ENCODE results near the gene SPNS2.

DNA sequence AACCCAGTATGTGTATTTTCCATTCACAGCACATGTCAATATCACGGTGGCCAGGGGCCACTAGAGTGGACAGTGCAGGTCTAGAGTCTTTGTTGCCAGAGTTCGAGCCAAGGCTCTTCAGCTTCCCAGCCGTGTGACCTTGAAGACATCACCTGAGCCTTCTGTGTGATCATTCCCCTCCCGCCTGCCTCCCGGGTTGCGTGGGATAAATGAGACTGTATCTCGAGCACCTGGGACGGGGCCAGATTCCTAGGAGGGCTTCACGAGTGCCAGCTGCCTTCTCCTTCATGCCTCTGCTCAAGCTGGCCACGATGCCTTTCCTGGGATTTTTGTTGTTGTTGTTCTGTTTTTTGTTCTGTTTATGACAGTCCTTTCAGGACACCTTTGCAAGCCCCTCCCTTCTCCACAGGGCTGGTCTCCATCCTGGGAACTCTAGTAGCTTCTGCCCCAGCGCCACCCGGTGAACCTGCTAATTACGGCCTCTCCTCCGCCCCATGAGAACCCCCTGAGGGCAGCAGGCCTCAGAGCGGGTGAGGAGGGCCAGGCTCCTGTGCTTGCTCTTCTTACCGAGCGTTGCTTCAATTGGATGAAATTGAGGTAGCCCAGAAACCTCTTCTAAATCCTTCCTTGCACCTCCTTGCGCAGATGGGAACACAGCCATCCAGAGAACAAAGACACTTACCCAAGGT is 3.9 kb downstream of the SPNS2 start:
- no peak for TF ChIP-seq CTCF (IDR thresholded peaks at IDR 0.05)
- no peak for TF ChIP-seq SIN3A (IDR thresholded peaks at IDR 0.05; ENCODE audit: borderline replicate concordance, insufficient read depth, low read depth, low read length)
- TF ChIP-seq POLR2AphosphoS5 (IDR thresholded peaks at IDR 0.05; ENCODE audit: low read depth, low read length) = no peak
- TF ChIP-seq, protein P1, sequence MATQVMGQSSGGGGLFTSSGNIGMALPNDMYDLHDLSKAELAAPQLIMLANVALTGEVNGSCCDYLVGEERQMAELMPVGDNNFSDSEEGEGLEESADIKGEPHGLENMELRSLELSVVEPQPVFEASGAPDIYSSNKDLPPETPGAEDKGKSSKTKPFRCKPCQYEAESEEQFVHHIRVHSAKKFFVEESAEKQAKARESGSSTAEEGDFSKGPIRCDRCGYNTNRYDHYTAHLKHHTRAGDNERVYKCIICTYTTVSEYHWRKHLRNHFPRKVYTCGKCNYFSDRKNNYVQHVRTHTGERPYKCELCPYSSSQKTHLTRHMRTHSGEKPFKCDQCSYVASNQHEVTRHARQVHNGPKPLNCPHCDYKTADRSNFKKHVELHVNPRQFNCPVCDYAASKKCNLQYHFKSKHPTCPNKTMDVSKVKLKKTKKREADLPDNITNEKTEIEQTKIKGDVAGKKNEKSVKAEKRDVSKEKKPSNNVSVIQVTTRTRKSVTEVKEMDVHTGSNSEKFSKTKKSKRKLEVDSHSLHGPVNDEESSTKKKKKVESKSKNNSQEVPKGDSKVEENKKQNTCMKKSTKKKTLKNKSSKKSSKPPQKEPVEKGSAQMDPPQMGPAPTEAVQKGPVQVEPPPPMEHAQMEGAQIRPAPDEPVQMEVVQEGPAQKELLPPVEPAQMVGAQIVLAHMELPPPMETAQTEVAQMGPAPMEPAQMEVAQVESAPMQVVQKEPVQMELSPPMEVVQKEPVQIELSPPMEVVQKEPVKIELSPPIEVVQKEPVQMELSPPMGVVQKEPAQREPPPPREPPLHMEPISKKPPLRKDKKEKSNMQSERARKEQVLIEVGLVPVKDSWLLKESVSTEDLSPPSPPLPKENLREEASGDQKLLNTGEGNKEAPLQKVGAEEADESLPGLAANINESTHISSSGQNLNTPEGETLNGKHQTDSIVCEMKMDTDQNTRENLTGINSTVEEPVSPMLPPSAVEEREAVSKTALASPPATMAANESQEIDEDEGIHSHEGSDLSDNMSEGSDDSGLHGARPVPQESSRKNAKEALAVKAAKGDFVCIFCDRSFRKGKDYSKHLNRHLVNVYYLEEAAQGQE (IDR thresholded peaks at IDR 0.05; ENCODE audit: insufficient read depth in 1 of 2, low read depth in 2 of 2, low read length in 1 of 2) = no peak
- TF ChIP-seq TCF7L2 (IDR thresholded peaks at IDR 0.05; ENCODE audit: low read depth, low read length) = no peak

Measured in Panc1 (cell line).